GM11168 (cell line): Measurements from ENCODE around the gene CEND1.

ENCODE experiments used
- in situ Hi-C: fragments of 300-500 bp; cut with MboI; formaldehyde crosslinking; loops from one replicate; pipeline ENCODE4 v1.12.0; 2022; ENCODE audit warnings: low sequenced_read_pairs; ENCODE audit not compliant: unreplicated experiment

Gene CEND1

GRCh38 chr11:786235-787083, 3.4 kb downstream of the CEND1 start:
- in situ Hi-C loops = no loop called here

- in situ Hi-C loops = no loop called here
Observed at GRCh38 chr11:783581-784015, 6.3 kb downstream of the CEND1 start.

- in situ Hi-C loops = no loop called here
Observed at GRCh38 chr11:782264-783174, 7.4 kb downstream of the CEND1 start.

GRCh38 chr11:779955-780532, 9.8 kb downstream of the CEND1 start:
- in situ Hi-C loops = no loop called here

GRCh38 chr11:778976-779954, 10.6 kb downstream of the CEND1 start:
- in situ Hi-C loops = no loop called here

- in situ Hi-C loops = no loop called here
Observed at GRCh38 chr11:777288-778255, 12.3 kb downstream of the CEND1 start, which contains the start of gene GATD1. Gene GATD1, minus strand, starts transcription at chr11:777487. Its CDS starts 25 bp downstream, at chr11:777462.

GRCh38 chr11:776561-777287, 13.2 kb downstream of the CEND1 start:
- in situ Hi-C loops = no loop called here

- in situ Hi-C loops = no loop called here
Observed at GRCh38 chr11:776263-776560, 13.7 kb downstream of the CEND1 start.

GRCh38 chr11:774873-775592, 14.9 kb downstream of the CEND1 start:
- in situ Hi-C loops = no loop called here

- in situ Hi-C loops = no loop called here
Observed at GRCh38 chr11:773830-774229, 16.1 kb downstream of the CEND1 start.

GRCh38 chr11:773425-773824, 16.5 kb downstream of the CEND1 start:
- in situ Hi-C loops = no loop called here

GRCh38 chr11:772429-773390, 17.2 kb downstream of the CEND1 start:
- in situ Hi-C loops = no loop called here

GRCh38 chr11:771617-772204, 18.2 kb downstream of the CEND1 start:
- in situ Hi-C loops = no loop called here

GRCh38 chr11:770642-771616, 19.0 kb downstream of the CEND1 start:
- in situ Hi-C loops = no loop called here
